Stimulated activated CD4-positive, alpha-beta T cell treated with anti-CD3 and anti-CD28 coated beads, Interleukin-12 subunit alpha, Interleukin-12 subunit beta, amount 100 ng/mL, for 4 hours (primary cell): ENCODE results near the gene DNAAF3.
"Not testable (repeated sequence)": the region's sequence is repeated elsewhere in the genome, so short reads cannot be mapped to it uniquely, and the experiment has no call there.

Source experiments
- DNase-seq: peaks from one replicate; pipeline ENCODE4 v3.0.0-alpha.2; 2020

The DNAAF3 gene

GRCh38 chr19:55166530-55167268 lies at the start of gene DNAAF3:
Gene DNAAF3, minus strand, starts transcription at chr19:55166613. Its CDS starts 200 bp downstream, at chr19:55166413.
- DNase-seq, result peak; percentile 71

- DNase-seq, result no peak
Observed at GRCh38 chr19:55213547-55213946, 47.1 kb upstream of the DNAAF3 start.

GRCh38 chr19:55212447-55212846 lies 46.0 kb upstream of the DNAAF3 start:
- peak; percentile 34 for DNase-seq

- DNase-seq, result no peak
Observed at GRCh38 chr19:55209693-55210472, 43.5 kb upstream of the DNAAF3 start.

- no peak for DNase-seq
Observed at GRCh38 chr19:55208880-55209692, 42.7 kb upstream of the DNAAF3 start, which contains the start of gene PTPRH. Gene PTPRH, minus strand, starts transcription at chr19:55209501. Its CDS starts 68 bp downstream, at chr19:55209433.

- peak; percentile 34 for DNase-seq
Observed at GRCh38 chr19:55206664-55207500, 40.5 kb upstream of the DNAAF3 start.

- DNase-seq, result not testable (repeated sequence)
Observed at GRCh38 chr19:55202199-55202598, 35.8 kb upstream of the DNAAF3 start.

- no peak for DNase-seq
Observed at GRCh38 chr19:55199620-55200204, 33.3 kb upstream of the DNAAF3 start.

GRCh38 chr19:55198651-55199050 lies 32.2 kb upstream of the DNAAF3 start:
- no peak for DNase-seq

- DNase-seq, result no peak
Observed at GRCh38 chr19:55197528-55197927, 31.1 kb upstream of the DNAAF3 start.

- DNase-seq, result no peak
Observed at GRCh38 chr19:55196803-55197202, 30.4 kb upstream of the DNAAF3 start.

- no peak for DNase-seq
Observed at GRCh38 chr19:55193481-55193880, 27.1 kb upstream of the DNAAF3 start.

- no peak for DNase-seq
Observed at GRCh38 chr19:55189403-55189835, 23.0 kb upstream of the DNAAF3 start.

- DNase-seq, result no peak
Observed at GRCh38 chr19:55188625-55189024, 22.2 kb upstream of the DNAAF3 start.

- no peak for DNase-seq
Observed at GRCh38 chr19:55186080-55186479, 19.7 kb upstream of the DNAAF3 start.

- no peak for DNase-seq
Observed at GRCh38 chr19:55181740-55182139, 15.3 kb upstream of the DNAAF3 start.

- DNase-seq, result peak; percentile 70
Observed at GRCh38 chr19:55179606-55180484, 13.4 kb upstream of the DNAAF3 start, which contains the start of gene SYT5. Gene SYT5, minus strand, starts transcription at chr19:55180289. Its CDS starts 1,248 bp downstream, at chr19:55179041.

- DNase-seq, result peak; percentile 80
Observed at GRCh38 chr19:55178781-55179599, 12.6 kb upstream of the DNAAF3 start.

GRCh38 chr19:55176076-55176475 lies 9.7 kb upstream of the DNAAF3 start:
- no peak for DNase-seq
